GM23338 (cell line): Measurements from ENCODE around the gene TNFRSF4. TPM values are rescaled to one million over a fixed set of nuclear protein-coding genes. Genes with fewer than 3 reads are reported as not detected.

Source experiments
- ATAC-seq: fragments of 200-7000 bp; cut with Tn5 transposase; 3 replicates; pipeline ENCODE4 v1.9.1; 2020
- DNase-seq: peaks from one replicate; pipeline ENCODE4 v3.0.0-alpha.2; 2015; ENCODE audit warnings: low spot score
- H2AFZ ChIP-seq: fragments of 200-600 bp; sonication (generic); 2 replicates; pipeline ENCODE4 v1.8.0; 2016; ENCODE audit warnings: antibody characterized with exemption, mild to moderate bottlenecking, moderate library complexity
- H3F3A ChIP-seq: fragments of 200-600 bp; sonication (generic); replicated peaks from 2 replicates; pipeline ENCODE4 v1.8.0; 2017; ENCODE audit warnings: antibody characterized with exemption, mixed run types, low read depth
- H3K27ac ChIP-seq: fragments of 200-600 bp; sonication (generic); 2 replicates; pipeline ENCODE4 v1.6.1; 2016; ENCODE audit warnings: low read depth
- H3K27me3 ChIP-seq: fragments of 200-600 bp; sonication (generic); 2 replicates; pipeline ENCODE4 v1.8.0; 2016; ENCODE audit warnings: mild to moderate bottlenecking, mixed run types, moderate library complexity; ENCODE audit not compliant: insufficient read depth
- H3K36me3 ChIP-seq: fragments of 200-600 bp; sonication (generic); 2 replicates; pipeline ENCODE4 v1.8.0; 2016; ENCODE audit warnings: mild to moderate bottlenecking; ENCODE audit not compliant: insufficient read depth
- H3K4me1 ChIP-seq: fragments of 200-600 bp; sonication (generic); 2 replicates; pipeline ENCODE4 v1.8.0; 2016; ENCODE audit warnings: mild to moderate bottlenecking, moderate library complexity; ENCODE audit not compliant: insufficient read depth
- H3K4me2 ChIP-seq: fragments of 200-600 bp; sonication (generic); 2 replicates; pipeline ENCODE4 v1.7.1; 2017; ENCODE audit warnings: mixed run types
- H3K4me3 ChIP-seq: fragments of 200-600 bp; sonication (generic); 2 replicates; pipeline ENCODE4 v1.6.1; 2016; ENCODE audit warnings: mixed run types
- H3K79me2 ChIP-seq: fragments of 200-600 bp; sonication (generic); replicated peaks from 2 replicates; pipeline ENCODE4 v1.8.0; 2017; ENCODE audit warnings: mild to moderate bottlenecking; ENCODE audit not compliant: insufficient read depth
- H3K9me2 ChIP-seq: fragments of 200-600 bp; sonication (generic); 2 replicates; pipeline ENCODE4 v1.8.0; 2017; ENCODE audit not compliant: insufficient read depth
- H4K20me1 ChIP-seq: fragments of 200-600 bp; sonication (generic); replicated peaks from 2 replicates; pipeline ENCODE4 v1.8.0; 2017; ENCODE audit warnings: mild to moderate bottlenecking; ENCODE audit not compliant: insufficient read depth
- H3K27ac Mint-ChIP-seq: 2 replicates; pipeline ENCODE4 v1.8.0; 2020; ENCODE audit warnings: inconsistent platforms, mild to moderate bottlenecking, moderate library complexity, mixed read lengths
- H3K27me3 Mint-ChIP-seq: 3 replicates; pipeline ENCODE4 v1.8.0; 2022; ENCODE audit warnings: low read depth, mild to moderate bottlenecking, moderate library complexity, mixed read lengths, inconsistent platforms; ENCODE audit not compliant: insufficient read depth, poor library complexity
- H3K36me3 Mint-ChIP-seq: 3 replicates; pipeline ENCODE4 v1.8.0; 2021; ENCODE audit warnings: low read depth, mild to moderate bottlenecking, inconsistent platforms, moderate library complexity, mixed read lengths
- H3K4me1 Mint-ChIP-seq: 3 replicates; pipeline ENCODE4 v1.8.0; 2020; ENCODE audit warnings: mild to moderate bottlenecking, inconsistent platforms, mixed read lengths
- H3K4me3 Mint-ChIP-seq: 3 replicates; pipeline ENCODE4 v1.8.0; 2021; ENCODE audit warnings: moderate library complexity, mild to moderate bottlenecking, inconsistent platforms, mixed read lengths
- H3K9me3 Mint-ChIP-seq: 3 replicates; pipeline ENCODE4 v1.8.0; 2020; ENCODE audit warnings: moderate library complexity, mild to moderate bottlenecking, inconsistent platforms, mixed read lengths
- EZH2 ChIP-seq: fragments of 200-600 bp; sonication (generic); IDR thresholded peaks from one replicate; pipeline ENCODE4 v1.8.0; 2017; ENCODE audit warnings: antibody characterized with exemption, mild to moderate bottlenecking, low read depth; ENCODE audit not compliant: unreplicated experiment
- JUNB ChIP-seq: IDR thresholded peaks from one replicate; pipeline ENCODE4 v1.6.1; 2016; ENCODE audit warnings: antibody characterized with exemption; ENCODE audit not compliant: unreplicated experiment
- NANOG ChIP-seq: IDR thresholded peaks from 2 replicates; pipeline ENCODE4 v1.6.1; 2016; ENCODE audit warnings: antibody characterized with exemption, borderline replicate concordance
- POLR2AphosphoS5 ChIP-seq: IDR thresholded peaks from 2 replicates; pipeline ENCODE4 v1.6.1; 2016; ENCODE audit warnings: antibody characterized with exemption, low read depth
- REST ChIP-seq: IDR thresholded peaks from one replicate; pipeline ENCODE4 v1.6.1; 2018; ENCODE audit warnings: antibody characterized with exemption; ENCODE audit not compliant: unreplicated experiment
- STAT1 ChIP-seq: IDR thresholded peaks from one replicate; pipeline ENCODE4 v1.6.1; 2016; ENCODE audit warnings: antibody characterized with exemption; ENCODE audit not compliant: unreplicated experiment
- ZNF114 ChIP-seq: fragments of 250-450 bp; sonication (Bioruptor Pico); IDR thresholded peaks from 2 replicates; pipeline ENCODE4 v1.5.0; 2020; ENCODE audit warnings: mild to moderate bottlenecking, moderate library complexity
- ZNF331 ChIP-seq: fragments of 250-450 bp; sonication (Bioruptor Pico); IDR thresholded peaks from 2 replicates; pipeline ENCODE4 v1.5.0; 2020; ENCODE audit warnings: low read depth, mild to moderate bottlenecking, moderate library complexity
- ZNF462 ChIP-seq: fragments of 250-450 bp; sonication (Bioruptor Pico); IDR thresholded peaks from 2 replicates; pipeline ENCODE4 v1.5.0; 2020; ENCODE audit warnings: mild to moderate bottlenecking, moderate library complexity
- polyA plus RNA-seq: library from polyadenylated mRNA; unstranded; fragments of >200 nt; fragmentation: Nextera tagmentation; extraction: Ambion mirVana; gene quantifications from 2 replicates; pipeline ENCODE4 v1.2.1, GENCODE V29; 2016
- total RNA-seq: library from RNA; depleted of rRNA; stranded (reverse); fragments of >200 nt; shearing (Covaris generic); gene quantifications from 2 replicates; pipeline ENCODE4 v1.2.3, GENCODE V29; 2014

TNFRSF4 gene
- total and polyA plus RNA-seq, 2 experiments from 2014 or later, result not detected

- Histone ChIP-seq H3K4me2 (peak overlapping the region; percentile 75), H2AFZ (no peak overlapping the region), H3K79me2 (no peaks in the 10 kb centered on the region), H3K27ac (no peak overlapping the region), H3K4me3 (peak overlapping the region; percentile 56), H3K4me1 (no peaks in the 10 kb centered on the region), H3K27me3 (peaks cover 7% of the 10 kb centered on the region; the same call in 1 of the 2 replicates), H3K9me2 (no peaks in the 10 kb centered on the region), H4K20me1 (no peaks in the 10 kb centered on the region), H3F3A (no peaks in the 10 kb centered on the region), H3K36me3 (no peaks in the 10 kb centered on the region)
- no peak for TF ChIP-seq POLR2AphosphoS5
- TF ChIP-seq EZH2, result peak; percentile 31
- ATAC-seq (peak; percentile 53), DNase-seq (peak; percentile 68)
- Mint-ChIP-seq H3K27me3 (peaks cover 3% of the 10 kb centered on the region), H3K4me3 (peak overlapping the region; percentile 46; the same call in 1 of the 3 replicates), H3K27ac (no peak overlapping the region), H3K9me3 (0 out of 3 replicates have a peak, but pooled peaks cover 3% of the 10 kb centered on the region), H3K36me3 (no peaks in the 10 kb centered on the region), H3K4me1 (no peaks in the 10 kb centered on the region; the same call in 2 of the 3 replicates)
Observed at GRCh38 chr1:1200876-1201810, 12.8 kb downstream of the TNFRSF4 start.

- Histone ChIP-seq H3K27ac (no peak overlapping the region), H2AFZ (no peak overlapping the region), H3F3A (no peaks in the 10 kb centered on the region), H3K27me3 (no peaks in the 10 kb centered on the region), H3K4me1 (no peaks in the 10 kb centered on the region), H3K36me3 (no peaks in the 10 kb centered on the region), H3K4me2 (peak overlapping the region; percentile 75), H3K4me3 (peak overlapping the region; percentile 56), H3K9me2 (no peaks in the 10 kb centered on the region), H3K79me2 (no peaks in the 10 kb centered on the region), H4K20me1 (no peaks in the 10 kb centered on the region)
- peaks cover 3% of the 10 kb centered on the region for H3K27me3 Mint-ChIP-seq
- no peaks in the 10 kb centered on the region for H3K36me3 Mint-ChIP-seq
- TF ChIP-seq ZNF331 (CRISPR knock-in tag) (no peak), ZNF462 (CRISPR knock-in tag) (no peak), NANOG (no peak), EZH2 (no peak), STAT1 (no peak), ZNF114 (CRISPR knock-in tag) (no peak), REST (no peak), JUNB (no peak)
- H3K27ac Mint-ChIP-seq, result no peak overlapping the region
- H3K4me3 Mint-ChIP-seq, result peak overlapping the region; percentile 46
- peaks cover 5% of the 10 kb centered on the region for H3K9me3 Mint-ChIP-seq
- DNase-seq, result peak; percentile 5
- H3K4me1 Mint-ChIP-seq, result no peaks in the 10 kb centered on the region; the same call in 2 of the 3 replicates
- ATAC-seq, result no peak
Observed at GRCh38 chr1:1199961-1200875, 13.7 kb downstream of the TNFRSF4 start.
